Stimulated activated CD4-positive, alpha-beta T cell treated with anti-CD3 and anti-CD28 coated beads, Interleukin-1b, Interleukin-23, amount 100 ng/mL, for 4 hours (primary cell): ENCODE measurements around the gene CDHR3.

Source experiments
- DNase-seq, 2 donors: peaks; one replicate each; pipeline ENCODE4 v3.0.0-alpha.2; 2020; ENCODE audit warnings: low read depth in 2 of 2

CDHR3 gene

GRCh38 chr7:106064771-106065574 lies 101.9 kb downstream of the CDHR3 start:
- DNase-seq = no peak

GRCh38 chr7:106065575-106066500 lies 102.8 kb downstream of the CDHR3 start:
- DNase-seq = no peak

- no peak for DNase-seq
Observed at GRCh38 chr7:106067678-106068077, 104.6 kb downstream of the CDHR3 start.

GRCh38 chr7:106068538-106068961 lies 105.5 kb downstream of the CDHR3 start:
- DNase-seq = no peak

GRCh38 chr7:106068986-106069385 lies 105.9 kb downstream of the CDHR3 start:
- DNase-seq = no peak

GRCh38 chr7:106069471-106070200 lies 106.6 kb downstream of the CDHR3 start:
- DNase-seq = no peak

GRCh38 chr7:106070201-106070551 lies 107.1 kb downstream of the CDHR3 start:
- DNase-seq = no peak

GRCh38 chr7:106070567-106071254 lies 107.6 kb downstream of the CDHR3 start:
- DNase-seq = no peak

GRCh38 chr7:106071356-106071998 lies 108.4 kb downstream of the CDHR3 start:
- peak; percentile 12 to 13 for DNase-seq

GRCh38 chr7:106071999-106072714 lies 109.1 kb downstream of the CDHR3 start:
- no peak for DNase-seq

GRCh38 chr7:106072715-106073091 lies 109.6 kb downstream of the CDHR3 start:
- no peak for DNase-seq

GRCh38 chr7:106073701-106074100 lies 110.6 kb downstream of the CDHR3 start:
- no peak for DNase-seq

GRCh38 chr7:106074257-106074656 lies 111.2 kb downstream of the CDHR3 start:
- DNase-seq = no peak

- no peak for DNase-seq
Observed at GRCh38 chr7:106075937-106076336, 112.9 kb downstream of the CDHR3 start.

GRCh38 chr7:106076537-106076936 lies 113.5 kb downstream of the CDHR3 start:
- DNase-seq = no peak

- no peak for DNase-seq
Observed at GRCh38 chr7:106080300-106080987, 117.4 kb downstream of the CDHR3 start.

- DNase-seq = no peak
Observed at GRCh38 chr7:106082087-106082854, 119.2 kb downstream of the CDHR3 start.
